Hepatocyte (in vitro differentiated cells): ENCODE results near the gene MAPK4.

Experiments used
- CTCF ChIP-seq: fragments of 200-600 bp; sonication (generic); IDR thresholded peaks from 2 replicates; pipeline ENCODE4 v1.5.1; 2016; ENCODE audit warnings: antibody characterized with exemption, mild to moderate bottlenecking; ENCODE audit not compliant: poor library complexity
- EZH2 ChIP-seq: fragments of 200-600 bp; sonication (generic); IDR thresholded peaks from 2 replicates; pipeline ENCODE4 v1.6.1; 2016; ENCODE audit warnings: antibody characterized with exemption, mild to moderate bottlenecking, borderline replicate concordance

DNA sequence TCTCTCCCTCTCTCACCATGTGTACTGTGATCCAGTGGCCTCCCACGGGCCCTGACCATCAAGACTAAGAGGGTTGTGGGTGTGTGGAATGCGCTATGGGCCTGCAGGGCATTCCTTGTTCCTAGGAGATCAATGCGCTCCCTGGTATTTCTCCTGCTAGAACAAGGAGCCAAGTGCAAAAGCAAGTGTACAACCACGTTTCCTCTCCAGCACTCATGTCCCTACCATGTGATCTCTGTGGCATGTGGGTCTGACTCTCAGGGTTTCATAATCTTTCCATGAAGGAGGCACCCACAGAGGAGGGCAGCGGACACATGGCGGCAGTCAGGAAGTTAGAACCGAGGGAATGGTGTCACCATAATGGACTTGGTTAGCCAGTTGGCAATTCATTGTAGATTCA lies 91.4 kb downstream of the MAPK4 start:
- no peak for TF ChIP-seq EZH2
- no peak for TF ChIP-seq CTCF
